HAP-1 (cell line): ENCODE results near the gene CAMK1D.
"Not testable (repeated sequence)": the region's sequence is repeated elsewhere in the genome, so short reads cannot be mapped to it uniquely, and the experiment has no call there.

Source experiments
- DNase-seq, 2 experiments: peaks; one replicate each; pipeline ENCODE4 v3.0.0-alpha.2; 2016 to 2020; ENCODE audit warnings: low spot score in 2 of 2
- H3K27me3 ChIP-seq: fragments of 250-450 bp; sonication (Bioruptor Pico); 2 replicates; pipeline ENCODE4 v1.5.1; 2020; ENCODE audit warnings: low read depth, mild to moderate bottlenecking, moderate library complexity
- H3K36me3 ChIP-seq: fragments of 250-450 bp; sonication (Bioruptor Pico); replicated peaks from 2 replicates; pipeline ENCODE4 v1.5.1; 2020; ENCODE audit warnings: mild to moderate bottlenecking
- H3K4me1 ChIP-seq: fragments of 250-450 bp; sonication (Bioruptor Pico); 2 replicates; pipeline ENCODE4 v1.5.1; 2020; ENCODE audit warnings: mild to moderate bottlenecking
- H3K4me3 ChIP-seq: fragments of 250-450 bp; sonication (Bioruptor Pico); 2 replicates; pipeline ENCODE4 v1.5.1; 2020; ENCODE audit warnings: mild to moderate bottlenecking, moderate library complexity
- H3K9me3 ChIP-seq: fragments of 250-450 bp; sonication (Bioruptor Pico); 2 replicates; pipeline ENCODE4 v1.5.1; 2020; ENCODE audit warnings: mild to moderate bottlenecking, moderate library complexity
- in situ Hi-C: fragments of 300-500 bp; cut with MboI; formaldehyde crosslinking; loops from 3 replicates; pipeline ENCODE4 v1.14.3; 2020; ENCODE audit warnings: low sequenced_read_pairs, inconsistent platforms, mixed read lengths

CAMK1D gene

DNA sequence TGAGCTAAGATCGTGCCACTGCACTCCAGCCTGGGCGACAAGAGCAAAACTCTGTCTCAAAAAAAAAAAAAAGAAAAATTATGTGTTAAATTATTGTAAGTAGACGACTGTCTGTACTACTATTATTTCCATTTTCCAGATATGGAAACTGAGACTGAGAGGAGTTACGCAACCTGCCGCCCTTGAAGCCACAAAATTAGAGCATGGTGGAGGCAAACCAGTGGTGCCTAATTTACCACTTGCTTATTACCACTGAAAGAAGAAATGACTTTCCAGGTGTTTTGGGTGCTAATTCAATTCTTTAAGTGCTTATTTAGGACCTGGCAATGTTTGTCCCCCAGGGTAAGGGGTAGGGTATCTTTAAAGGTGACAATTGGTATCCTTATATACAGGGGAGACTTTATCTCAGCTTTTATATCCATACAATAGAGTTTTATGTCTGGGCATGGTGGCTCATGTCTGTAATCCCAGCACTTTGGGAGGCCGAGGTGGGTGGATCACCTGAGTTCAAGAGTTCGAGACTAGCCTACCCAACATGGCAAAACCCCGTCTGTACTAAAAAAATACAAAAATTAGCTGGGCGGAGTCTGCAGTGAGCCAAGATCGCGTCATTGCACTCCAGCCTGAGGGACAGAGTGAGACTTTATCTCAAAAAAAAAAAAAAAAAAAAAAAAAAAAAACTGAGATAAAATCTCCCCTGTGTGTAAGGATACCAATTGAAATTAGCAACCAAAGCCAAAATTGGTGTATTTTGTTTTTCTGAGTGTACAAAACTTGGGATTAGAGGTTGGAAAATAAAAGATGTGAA is 16.6 kb upstream of the CAMK1D start:
- H3K36me3 ChIP-seq, result no peaks in the 10 kb centered on the region
- in situ Hi-C loops, result no loop called here
- H3K4me3 ChIP-seq, result no peak overlapping the region

GRCh38 chr10:12333380-12334185 is 15.8 kb upstream of the CAMK1D start:
- Histone ChIP-seq H3K36me3 (no peaks in the 10 kb centered on the region), H3K4me1 (no peaks in the 10 kb centered on the region), H3K27me3 (no peaks in the 10 kb centered on the region), H3K4me3 (no peak overlapping the region), H3K9me3 (no peaks in the 10 kb centered on the region)
- DNase-seq, result no peak
- in situ Hi-C loops, result no loop called here

More for the DNA sequence above, 16.6 kb upstream of the CAMK1D start:
- H3K27me3 ChIP-seq, result no peaks in the 10 kb centered on the region
- no peaks in the 10 kb centered on the region for H3K9me3 ChIP-seq
- DNase-seq, result no peak
- no peaks in the 10 kb centered on the region for H3K4me1 ChIP-seq

DNA sequence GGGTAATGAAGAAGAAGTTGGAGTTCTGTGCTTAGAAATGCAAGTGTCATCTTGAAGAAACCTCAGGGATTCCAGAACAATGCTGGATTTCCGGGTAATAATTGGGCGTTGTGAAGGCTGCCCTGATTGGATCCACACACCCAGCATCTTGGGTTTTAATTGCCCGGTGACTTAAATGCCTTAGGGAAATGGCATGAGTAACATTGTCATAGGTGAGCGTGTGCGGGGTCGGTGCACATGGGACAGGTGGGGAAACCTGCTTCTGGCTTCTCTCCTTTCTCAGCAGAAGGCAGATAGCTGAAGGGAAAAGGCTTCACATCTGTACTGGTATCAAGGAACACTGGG is 15.2 kb upstream of the CAMK1D start:
- in situ Hi-C loops, result no loop called here
- Histone ChIP-seq H3K36me3 (no peaks in the 10 kb centered on the region), H3K4me1 (no peaks in the 10 kb centered on the region), H3K9me3 (no peaks in the 10 kb centered on the region), H3K27me3 (no peaks in the 10 kb centered on the region), H3K4me3 (no peak overlapping the region)
- no peak for DNase-seq

GRCh38 chr10:12335169-12335568 is 14.2 kb upstream of the CAMK1D start:
- H3K4me3 ChIP-seq, in situ Hi-C loops, DNase-seq, H3K36me3 ChIP-seq, H3K9me3 ChIP-seq, H3K27me3 ChIP-seq, H3K4me1 ChIP-seq: not testable (repeated sequence)

GRCh38 chr10:12337453-12338372 is 11.6 kb upstream of the CAMK1D start:
- H3K27me3 ChIP-seq, result no peaks in the 10 kb centered on the region
- no peak for DNase-seq
- no peaks in the 10 kb centered on the region for H3K4me1 ChIP-seq
- no peaks in the 10 kb centered on the region for H3K9me3 ChIP-seq
- no peaks in the 10 kb centered on the region for H3K36me3 ChIP-seq
- no peak overlapping the region for H3K4me3 ChIP-seq
- in situ Hi-C loops, result no loop called here

GRCh38 chr10:12338981-12339380 is 10.4 kb upstream of the CAMK1D start:
- Histone ChIP-seq H3K4me1 (no peaks in the 10 kb centered on the region), H3K27me3 (no peaks in the 10 kb centered on the region), H3K9me3 (no peaks in the 10 kb centered on the region), H3K36me3 (no peaks in the 10 kb centered on the region), H3K4me3 (no peak overlapping the region)
- in situ Hi-C loops, result no loop called here
- DNase-seq, result no peak

GRCh38 chr10:12340371-12340770 is 9.0 kb upstream of the CAMK1D start:
- in situ Hi-C loops, result no loop called here
- Histone ChIP-seq H3K9me3 (no peaks in the 10 kb centered on the region), H3K4me3 (no peak overlapping the region), H3K27me3 (no peaks in the 10 kb centered on the region), H3K36me3 (no peaks in the 10 kb centered on the region), H3K4me1 (no peaks in the 10 kb centered on the region)
- DNase-seq, result no peak

DNA sequence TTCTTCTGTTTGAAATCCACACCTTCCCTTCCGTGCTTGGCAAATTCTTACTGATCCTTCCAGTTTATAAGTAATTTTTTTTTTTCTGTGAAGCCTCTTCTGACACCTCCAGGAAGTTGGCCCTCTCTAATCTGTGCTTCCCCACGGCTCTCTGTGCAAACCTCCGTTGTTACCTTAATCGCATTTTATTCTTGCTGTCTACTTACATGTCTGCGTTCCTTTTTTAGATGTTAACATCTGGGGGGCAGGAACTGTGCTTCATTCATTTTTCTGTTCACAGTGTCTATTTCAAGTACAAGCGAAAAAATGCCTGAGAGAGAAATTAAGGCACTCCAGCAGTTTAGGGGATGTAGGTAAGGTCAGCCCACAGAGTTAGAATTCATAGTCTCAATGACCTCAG is 8.4 kb upstream of the CAMK1D start:
- H3K27me3 ChIP-seq, result no peaks in the 10 kb centered on the region
- in situ Hi-C loops, result no loop called here
- H3K36me3 ChIP-seq, result no peaks in the 10 kb centered on the region
- no peaks in the 10 kb centered on the region for H3K9me3 ChIP-seq
- no peaks in the 10 kb centered on the region for H3K4me1 ChIP-seq
- DNase-seq, result no peak
- no peak overlapping the region for H3K4me3 ChIP-seq

DNA sequence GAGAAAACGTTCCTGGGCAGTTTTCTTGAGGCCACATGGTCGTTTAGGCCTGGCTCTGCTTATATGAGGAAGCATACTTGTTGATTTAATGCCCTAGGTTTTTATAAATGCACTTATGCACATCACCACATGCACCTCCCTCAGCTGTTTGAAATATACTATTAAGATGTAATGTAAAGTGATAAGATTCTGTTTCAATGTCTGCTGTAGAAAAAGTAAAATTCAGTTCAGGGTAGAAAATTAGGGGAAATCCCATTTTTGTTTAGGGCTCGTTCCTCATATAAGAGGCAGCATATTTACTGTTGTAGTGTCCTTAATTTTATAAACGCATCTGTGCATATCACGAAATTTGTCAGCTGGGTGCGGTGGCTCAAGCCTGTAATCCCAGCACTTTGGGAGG is 7.8 kb upstream of the CAMK1D start:
- Histone ChIP-seq H3K9me3 (no peaks in the 10 kb centered on the region), H3K36me3 (no peaks in the 10 kb centered on the region), H3K4me1 (no peaks in the 10 kb centered on the region), H3K27me3 (no peaks in the 10 kb centered on the region), H3K4me3 (no peak overlapping the region)
- in situ Hi-C loops, result no loop called here
- DNase-seq, result no peak

DNA sequence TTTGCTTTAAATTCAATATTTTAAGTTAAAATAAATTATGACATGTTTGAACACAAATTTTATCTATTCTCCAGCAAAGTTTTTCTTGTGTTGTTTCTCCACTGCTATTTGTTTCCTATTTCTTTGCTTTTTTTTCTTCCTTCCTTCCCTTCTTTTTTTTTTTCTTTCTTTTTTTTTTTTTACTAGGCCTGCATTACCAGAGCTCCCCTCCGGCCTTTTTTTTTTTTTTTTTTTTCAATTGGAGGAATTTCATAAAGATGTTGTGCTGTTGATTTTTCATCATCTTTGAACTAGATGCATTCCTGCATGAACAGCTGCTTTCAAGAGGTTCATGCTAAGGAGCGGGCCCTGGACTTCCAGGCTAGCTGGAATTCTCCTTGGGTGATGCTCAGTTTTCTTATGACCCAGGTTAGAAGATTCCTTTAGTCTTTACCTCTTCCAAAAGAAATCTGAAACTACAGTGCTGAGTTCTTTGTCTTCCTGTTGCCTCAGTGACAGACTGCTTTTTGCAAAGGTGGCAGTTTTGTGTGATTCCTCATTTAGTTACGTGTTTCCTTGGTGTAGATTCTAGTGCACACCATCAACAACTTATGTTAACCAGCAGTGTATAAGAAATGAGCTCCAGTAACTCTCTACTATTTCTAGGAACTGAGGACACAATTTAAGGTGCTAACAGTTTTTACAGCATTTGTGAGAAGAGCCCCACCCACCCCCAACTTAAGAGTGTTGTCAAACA is 4.8 kb upstream of the CAMK1D start:
- Histone ChIP-seq H3K4me3 (no peak overlapping the region), H3K9me3 (no peaks in the 10 kb centered on the region), H3K36me3 (no peaks in the 10 kb centered on the region), H3K4me1 (no peaks in the 10 kb centered on the region), H3K27me3 (no peaks in the 10 kb centered on the region)
- no peak for DNase-seq
- in situ Hi-C loops, result no loop called here

GRCh38 chr10:12346707-12347106 is 2.6 kb upstream of the CAMK1D start:
- Histone ChIP-seq H3K9me3 (no peaks in the 10 kb centered on the region), H3K4me3 (no peak overlapping the region), H3K27me3 (no peaks in the 10 kb centered on the region), H3K4me1 (peaks cover 2% of the 10 kb centered on the region; the same call in 1 of the 2 replicates), H3K36me3 (no peaks in the 10 kb centered on the region)
- in situ Hi-C loops, result no loop called here
- DNase-seq, result no peak

DNA sequence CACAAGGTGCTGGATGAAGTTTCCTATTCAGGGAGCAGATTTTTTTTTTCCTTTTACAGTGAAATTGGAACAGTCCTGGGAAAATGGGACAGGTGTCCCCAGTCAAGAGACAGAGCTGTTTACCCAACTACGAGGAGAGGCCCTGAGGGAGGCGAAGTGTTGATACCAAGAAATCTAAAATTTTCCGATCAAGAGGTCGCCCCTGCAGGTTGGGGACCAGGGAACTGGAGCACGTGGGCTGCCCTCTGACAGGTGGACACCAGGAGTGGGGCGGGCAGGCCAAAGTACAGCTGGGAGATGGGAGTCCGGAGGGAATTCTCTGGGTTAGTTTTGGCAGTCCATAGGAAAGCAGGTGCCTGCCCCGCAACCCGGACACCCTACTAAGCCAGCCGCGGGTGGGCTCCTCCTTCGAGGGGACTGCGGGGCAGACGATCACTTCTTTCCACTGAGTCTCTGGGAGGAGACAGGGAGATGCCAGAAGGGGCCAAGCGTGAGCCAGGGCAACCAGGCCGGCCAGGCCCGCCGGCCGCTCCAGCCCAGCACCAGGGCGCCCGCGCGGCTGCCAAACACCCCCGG is 965 bp upstream of the CAMK1D start:
- Histone ChIP-seq H3K4me3 (peak overlapping the region; percentile 57), H3K36me3 (no peaks in the 10 kb centered on the region), H3K4me1 (peaks cover 2% of the 10 kb centered on the region; the same call in 1 of the 2 replicates), H3K9me3 (no peaks in the 10 kb centered on the region), H3K27me3 (no peaks in the 10 kb centered on the region)
- no peak for DNase-seq
- in situ Hi-C loops, result no loop called here

DNA sequence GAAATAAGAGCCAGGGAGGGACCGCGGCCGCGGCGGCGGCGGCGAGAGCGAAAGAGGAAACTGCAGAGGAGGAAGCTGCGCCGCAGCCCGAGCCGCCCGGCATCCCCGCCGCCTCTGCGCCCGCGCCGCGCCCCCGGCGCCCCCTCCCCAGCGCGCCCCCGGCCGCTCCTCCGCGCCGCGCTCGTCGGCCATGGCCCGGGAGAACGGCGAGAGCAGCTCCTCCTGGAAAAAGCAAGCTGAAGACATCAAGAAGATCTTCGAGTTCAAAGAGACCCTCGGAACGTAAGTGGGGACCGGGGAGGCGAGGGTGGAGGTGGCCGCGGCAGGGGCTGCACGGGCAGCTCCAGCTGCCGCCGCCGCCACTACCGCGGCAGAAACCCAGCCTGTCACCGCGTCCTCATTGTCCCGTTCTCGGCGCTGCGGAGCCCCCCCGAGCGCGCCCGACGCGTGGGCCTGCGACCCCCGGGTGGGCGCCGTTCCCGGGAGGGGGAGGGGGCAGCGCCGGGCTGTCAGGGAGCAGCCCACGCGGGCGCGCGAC is 351 bp downstream of the CAMK1D start:
- in situ Hi-C loops, result no loop called here
- peak overlapping the region; percentile 57 for H3K4me3 ChIP-seq
- H3K9me3 ChIP-seq, result no peaks in the 10 kb centered on the region
- peak in 1 of 2 experiments; percentile 40 for DNase-seq
- no peaks in the 10 kb centered on the region for H3K27me3 ChIP-seq
- no peaks in the 10 kb centered on the region for H3K36me3 ChIP-seq
- peaks cover 2% of the 10 kb centered on the region; the same call in 1 of the 2 replicates for H3K4me1 ChIP-seq
